GM23248 (cell line): ENCODE results near the gene GRIK3.

Source experiments
- EZH2 ChIP-seq: fragments of 200-600 bp; sonication (generic); IDR thresholded peaks from 2 replicates; pipeline ENCODE4 v1.6.1; 2018; ENCODE audit warnings: antibody characterized with exemption, mild to moderate bottlenecking; ENCODE audit not compliant: insufficient read depth, poor library complexity, severe bottlenecking
- EZH2phosphoT487 ChIP-seq: fragments of 200-600 bp; sonication (generic); IDR thresholded peaks from 2 replicates; pipeline ENCODE4 v1.6.1; 2018; ENCODE audit warnings: antibody characterized with exemption, moderate library complexity, mild to moderate bottlenecking, low read depth; ENCODE audit not compliant: insufficient read depth

GRCh38 chr1:37035014-37035691 lies 838 bp upstream of the GRIK3 start:
- peak; percentile 19; the same call in 1 of the 2 replicates for TF ChIP-seq EZH2phosphoT487
- TF ChIP-seq EZH2 = peak; percentile 81
